HepG2 (cell line): ENCODE results near the gene THBS1. TPM values are rescaled to one million over a fixed set of nuclear protein-coding genes. Genes with fewer than 3 reads are reported as not detected.

ENCODE experiments used
- BRD4 ChIP-seq: sonication (generic); formaldehyde crosslinking; IDR thresholded peaks from 2 replicates; pipeline ENCODE4 v1.4.0; 2020; ENCODE audit warnings: missing genetic modification reagents
- E2F1 ChIP-seq: sonication (generic); formaldehyde crosslinking; IDR thresholded peaks from 2 replicates; pipeline ENCODE4 v1.5.0; 2020; ENCODE audit warnings: missing genetic modification reagents
- GABPA ChIP-seq, 2 experiments: IDR thresholded peaks; 2 replicates each; pipeline ENCODE4 v1.6.1; 2011 to 2016; ENCODE audit warnings: low read depth in 2 of 2, low read length in 1 of 2, missing biosample characterization in 1 of 2, missing genetic modification characterization in 1 of 2
- HNF1A ChIP-seq, 2 experiments: sonication (generic) in 1 of 2; formaldehyde crosslinking in 1 of 2; IDR thresholded peaks; 2 replicates each; pipeline versions ENCODE4 v1.4.0 to v1.6.1; 2016 to 2020; ENCODE audit warnings: borderline replicate concordance in 1 of 2, low read depth in 1 of 2, mild to moderate bottlenecking in 1 of 2, missing genetic modification reagents in 1 of 2
- MED1 ChIP-seq: sonication (generic); formaldehyde crosslinking; IDR thresholded peaks from 2 replicates; pipeline ENCODE4 v1.4.0; 2020; ENCODE audit warnings: missing genetic modification reagents
- MLLT10 ChIP-seq: sonication (generic); formaldehyde crosslinking; IDR thresholded peaks from 2 replicates; pipeline ENCODE4 v1.4.0; 2020; ENCODE audit warnings: missing genetic modification reagents
- NFE2L1 ChIP-seq: sonication (generic); formaldehyde crosslinking; IDR thresholded peaks from 2 replicates; pipeline ENCODE4 v1.4.0; 2020; ENCODE audit warnings: missing genetic modification reagents, mild to moderate bottlenecking, borderline replicate concordance
- PAX8 ChIP-seq: sonication (generic); formaldehyde crosslinking; IDR thresholded peaks from 2 replicates; pipeline ENCODE4 v1.8.0; 2022; ENCODE audit warnings: mild to moderate bottlenecking, missing genetic modification reagents, borderline replicate concordance
- SOX6 ChIP-seq, 2 experiments: fragments of 450-650 bp in 1 of 2; sonication (generic) in 1 of 2; formaldehyde crosslinking in 1 of 2; IDR thresholded peaks; 2 replicates each; pipeline versions ENCODE4 v1.4.0 to v1.6.1; 2017 to 2020; ENCODE audit warnings: antibody characterized with exemption in 1 of 2, mild to moderate bottlenecking in 1 of 2, missing genetic modification reagents in 1 of 2
- ZNF441 ChIP-seq: sonication (generic); formaldehyde crosslinking; IDR thresholded peaks from 2 replicates; pipeline ENCODE4 v1.7.0; 2021; ENCODE audit warnings: missing genetic modification reagents, borderline replicate concordance
- ZNF747 ChIP-seq: sonication (generic); formaldehyde crosslinking; IDR thresholded peaks from 2 replicates; pipeline ENCODE4 v1.8.1; 2023; ENCODE audit warnings: missing genetic modification reagents, mild to moderate bottlenecking, borderline replicate concordance
- polyA plus RNA-seq, 8 experiments: library from polyadenylated mRNA; depleted of rRNA in 3 of 8; stranded (reverse) in 7 of 8; unstranded in 1 of 8; fragments of >200 nt; fragmentation: Illumina TruSeq in 4 of 8; extraction: Trizol in 4 of 8; gene quantifications; 2 replicates each; pipeline versions ENCODE4 v1.2.1 to v1.2.3, GENCODE V29; 2011 to 2016; ENCODE audit warnings: low read depth in 4 of 8, missing spikeins in 1 of 8, mixed read lengths in 1 of 8; ENCODE audit not compliant: insufficient read depth in 1 of 8
- total RNA-seq, 5 experiments: library from RNA; depleted of rRNA; stranded (reverse); fragments of >200 nt; fragmentation: Illumina TruSeq; extraction: Trizol; gene quantifications; 2 replicates each; pipeline ENCODE4 v1.2.3, GENCODE V29; 2016; ENCODE audit warnings: low read depth in 1 of 5

Gene THBS1
- total and polyA plus RNA-seq, 2 of the 13 experiments (the other 11 are each of a cell fraction or from before 2014, with no cell fraction given): 54.7 to 67.1 TPM

GRCh38 chr15:39581242-39581792, 438 bp downstream of the THBS1 start (continued):
- no peak for TF ChIP-seq GABPA (IDR thresholded peaks at IDR 0.05; ENCODE audit: low read depth, low read length)
- 0 out of 2 replicates have a peak, but pooled peaks have one; percentile 10 for TF ChIP-seq GABPA (CRISPR knock-in tag; IDR thresholded peaks at IDR 0.05; ENCODE audit: low read depth)
- no peak for TF ChIP-seq ZNF441 (CRISPR knock-in tag)
- no peak for TF ChIP-seq HNF1A (IDR thresholded peaks at IDR 0.05; ENCODE audit: low read depth)
- no peak for TF ChIP-seq HNF1A (CRISPR knock-in tag; IDR thresholded peaks at IDR 0.05; ENCODE audit: borderline replicate concordance)
- TF ChIP-seq PAX8 (CRISPR knock-in tag): no peak
- TF ChIP-seq E2F1 (CRISPR knock-in tag): no peak
- TF ChIP-seq BRD4: 0 out of 2 replicates have a peak, but pooled peaks have one; percentile 18
- TF ChIP-seq ZNF747 (CRISPR knock-in tag): peak; percentile 19; the same call in 1 of the 2 replicates
- TF ChIP-seq NFE2L1 (CRISPR knock-in tag): no peak
- TF ChIP-seq MED1 (CRISPR knock-in tag): peak; percentile 8; the same call in 1 of the 2 replicates
- no peak for TF ChIP-seq SOX6 (IDR thresholded peaks at IDR 0.05)
- peak; percentile 23; the same call in 1 of the 2 replicates for TF ChIP-seq SOX6 (CRISPR knock-in tag; IDR thresholded peaks at IDR 0.05)
- no peak for TF ChIP-seq MLLT10 (CRISPR knock-in tag)
